Astrocyte (in vitro differentiated cells and primary cell): ENCODE results near the gene KCNMA1. TPM values are rescaled to one million over a fixed set of nuclear protein-coding genes. Genes with fewer than 3 reads are reported as not detected.

ENCODE experiments used
- DNase-seq: peaks from one replicate; pipeline ENCODE4 v3.0.0-alpha.2; 2010; ENCODE audit warnings: low read depth
- FAIRE-seq: peaks from 2 replicates; lab custom pipeline; 2011; peaks lifted over from hg19 to GRCh38; lab: Jason Lieb, UNC
- H2AFZ ChIP-seq: 2 replicates; pipeline ENCODE4 v1.6.0; 2012; ENCODE audit warnings: low read depth, low read length, inconsistent platforms
- H3K27ac ChIP-seq: 2 replicates; pipeline ENCODE4 v1.5.1; 2011; ENCODE audit warnings: low read depth, low read length, inconsistent platforms
- H3K27me3 ChIP-seq: 2 replicates; pipeline ENCODE4 v1.6.0; 2011; ENCODE audit warnings: low read length, inconsistent platforms; ENCODE audit not compliant: insufficient read depth
- H3K36me3 ChIP-seq: 2 replicates; pipeline ENCODE4 v1.5.1; 2011; ENCODE audit warnings: low read length, inconsistent platforms; ENCODE audit not compliant: insufficient read depth
- H3K4me1 ChIP-seq: 2 replicates; pipeline ENCODE4 v1.5.1; 2011; ENCODE audit warnings: low read length, inconsistent platforms; ENCODE audit not compliant: insufficient read depth
- H3K4me2 ChIP-seq: 2 replicates; pipeline ENCODE4 v1.6.0; 2012; ENCODE audit warnings: low read length, inconsistent platforms
- H3K4me3 ChIP-seq: 2 replicates; pipeline ENCODE4 v1.5.1; 2011; ENCODE audit warnings: low read depth, mild to moderate bottlenecking, low read length, inconsistent platforms; ENCODE audit not compliant: insufficient read depth
- H3K79me2 ChIP-seq: 2 replicates; pipeline ENCODE4 v1.6.0; 2012; ENCODE audit warnings: mild to moderate bottlenecking, low read length, inconsistent platforms; ENCODE audit not compliant: insufficient read depth
- H3K9ac ChIP-seq: 2 replicates; pipeline ENCODE4 v1.6.0; 2012; ENCODE audit warnings: mild to moderate bottlenecking, low read length, inconsistent platforms
- H3K9me3 ChIP-seq: 2 replicates; pipeline ENCODE4 v1.5.1; 2012; ENCODE audit warnings: low read depth, mild to moderate bottlenecking, low read length, inconsistent platforms; ENCODE audit not compliant: insufficient read depth
- H4K20me1 ChIP-seq: 2 replicates; pipeline ENCODE4 v1.6.0; 2012; ENCODE audit warnings: low read length, inconsistent platforms; ENCODE audit not compliant: insufficient read depth
- H3K27ac Mint-ChIP-seq: one replicate; pipeline ENCODE4 v1.8.0; 2021; ENCODE audit warnings: mild to moderate bottlenecking, mixed read lengths; ENCODE audit not compliant: unreplicated experiment
- H3K27me3 Mint-ChIP-seq: one replicate; pipeline ENCODE4 v1.8.0; 2021; ENCODE audit warnings: low read depth, mixed read lengths; ENCODE audit not compliant: unreplicated experiment
- H3K36me3 Mint-ChIP-seq: one replicate; pipeline ENCODE4 v1.8.0; 2021; ENCODE audit warnings: low read depth, mixed read lengths; ENCODE audit not compliant: unreplicated experiment
- H3K4me1 Mint-ChIP-seq: one replicate; pipeline ENCODE4 v1.8.0; 2021; ENCODE audit warnings: low read depth, mixed read lengths; ENCODE audit not compliant: unreplicated experiment
- H3K4me3 Mint-ChIP-seq: one replicate; pipeline ENCODE4 v1.8.0; 2021; ENCODE audit warnings: mild to moderate bottlenecking, moderate library complexity, mixed read lengths; ENCODE audit not compliant: unreplicated experiment
- H3K9me3 Mint-ChIP-seq: one replicate; pipeline ENCODE4 v1.8.0; 2021; ENCODE audit warnings: mild to moderate bottlenecking, mixed read lengths; ENCODE audit not compliant: unreplicated experiment
- EZH2 ChIP-seq: IDR thresholded peaks from 2 replicates; pipeline ENCODE4 v1.6.1; 2012; ENCODE audit warnings: mild to moderate bottlenecking, low read length, inconsistent platforms; ENCODE audit not compliant: insufficient read depth
- total RNA-seq: library from RNA; stranded (reverse); gene quantifications from 2 replicates; pipeline ENCODE4 v1.2.1, GENCODE V29; 2021
- TF ChIP-seq, protein P1 (sequence below): IDR thresholded peaks from 2 replicates; pipeline ENCODE4 v1.5.1; 2011; ENCODE audit warnings: low read depth, mild to moderate bottlenecking, inconsistent platforms, low read length, moderate library complexity; ENCODE audit not compliant: insufficient read depth

KCNMA1 gene
- total RNA-seq, 1 donor from 2014 or later, result 45.8 TPM

DNA sequence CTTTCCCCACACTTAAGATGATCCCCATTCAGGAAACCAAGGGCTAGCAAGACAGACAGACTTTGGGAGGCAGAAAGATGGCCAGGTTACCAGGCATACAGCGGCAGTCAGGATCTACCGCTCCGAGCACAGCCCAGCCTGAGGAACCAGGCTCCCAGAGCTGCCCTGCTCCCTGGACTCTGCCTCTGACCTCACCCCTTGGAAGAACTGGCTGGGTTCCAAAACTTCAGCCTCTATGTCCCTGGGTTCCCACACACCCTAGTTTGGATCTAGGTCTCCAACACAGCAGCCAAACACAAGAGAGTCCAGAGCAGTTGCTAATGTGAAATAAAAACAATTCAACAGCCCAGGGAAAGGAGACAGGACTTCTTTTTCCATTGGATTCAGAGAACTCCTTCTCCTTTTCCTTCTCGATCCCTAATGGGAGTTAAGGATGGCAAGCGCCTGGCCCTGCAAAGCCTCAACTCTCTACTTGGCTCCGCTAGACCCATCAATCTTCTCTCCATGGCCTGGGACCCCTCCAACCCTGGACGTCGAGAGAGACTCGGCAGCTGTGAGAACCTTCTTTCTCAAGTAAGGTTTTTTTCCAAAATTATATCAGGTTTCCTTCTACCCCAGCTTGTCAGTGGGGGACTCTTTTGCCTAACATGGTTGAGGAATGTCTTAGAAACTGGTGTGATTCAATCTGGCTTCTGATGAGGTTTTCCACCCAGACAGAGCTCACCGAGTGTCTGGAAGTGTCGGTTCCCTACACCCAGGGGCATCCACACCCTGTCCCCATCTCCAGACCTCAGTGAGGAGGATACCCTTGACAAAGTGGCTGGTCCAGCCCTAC, 219.6 kb downstream of the KCNMA1 start:
- no peak overlapping the region for H3K4me3 ChIP-seq
- H3K79me2 ChIP-seq, result no peaks in the 10 kb centered on the region
- no peaks in the 10 kb centered on the region for H3K27me3 Mint-ChIP-seq
- peaks cover 30% of the 10 kb centered on the region for H3K4me1 ChIP-seq
- no peaks in the 10 kb centered on the region for H3K9me3 Mint-ChIP-seq
- no peak overlapping the region for H2AFZ ChIP-seq
- DNase-seq, result peak; percentile 43
- H3K9me3 ChIP-seq, result no peaks in the 10 kb centered on the region
- no peak for TF ChIP-seq EZH2
- TF ChIP-seq, protein P1, sequence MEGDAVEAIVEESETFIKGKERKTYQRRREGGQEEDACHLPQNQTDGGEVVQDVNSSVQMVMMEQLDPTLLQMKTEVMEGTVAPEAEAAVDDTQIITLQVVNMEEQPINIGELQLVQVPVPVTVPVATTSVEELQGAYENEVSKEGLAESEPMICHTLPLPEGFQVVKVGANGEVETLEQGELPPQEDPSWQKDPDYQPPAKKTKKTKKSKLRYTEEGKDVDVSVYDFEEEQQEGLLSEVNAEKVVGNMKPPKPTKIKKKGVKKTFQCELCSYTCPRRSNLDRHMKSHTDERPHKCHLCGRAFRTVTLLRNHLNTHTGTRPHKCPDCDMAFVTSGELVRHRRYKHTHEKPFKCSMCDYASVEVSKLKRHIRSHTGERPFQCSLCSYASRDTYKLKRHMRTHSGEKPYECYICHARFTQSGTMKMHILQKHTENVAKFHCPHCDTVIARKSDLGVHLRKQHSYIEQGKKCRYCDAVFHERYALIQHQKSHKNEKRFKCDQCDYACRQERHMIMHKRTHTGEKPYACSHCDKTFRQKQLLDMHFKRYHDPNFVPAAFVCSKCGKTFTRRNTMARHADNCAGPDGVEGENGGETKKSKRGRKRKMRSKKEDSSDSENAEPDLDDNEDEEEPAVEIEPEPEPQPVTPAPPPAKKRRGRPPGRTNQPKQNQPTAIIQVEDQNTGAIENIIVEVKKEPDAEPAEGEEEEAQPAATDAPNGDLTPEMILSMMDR, result no peak
- H3K9ac ChIP-seq, result no peak overlapping the region
- no peak overlapping the region for H3K4me2 ChIP-seq
- H3K36me3 Mint-ChIP-seq, result peaks cover 5% of the 10 kb centered on the region
- no peaks in the 10 kb centered on the region for H3K27me3 ChIP-seq
- H3K27ac ChIP-seq, result no peak overlapping the region
- no peaks in the 10 kb centered on the region for H3K36me3 ChIP-seq
- H3K4me1 Mint-ChIP-seq, result peaks cover 71% of the 10 kb centered on the region
- FAIRE-seq, result no peak
- peak overlapping the region; percentile 98 for H3K27ac Mint-ChIP-seq
- H3K4me3 Mint-ChIP-seq, result no peak overlapping the region
- no peaks in the 10 kb centered on the region for H4K20me1 ChIP-seq

DNA sequence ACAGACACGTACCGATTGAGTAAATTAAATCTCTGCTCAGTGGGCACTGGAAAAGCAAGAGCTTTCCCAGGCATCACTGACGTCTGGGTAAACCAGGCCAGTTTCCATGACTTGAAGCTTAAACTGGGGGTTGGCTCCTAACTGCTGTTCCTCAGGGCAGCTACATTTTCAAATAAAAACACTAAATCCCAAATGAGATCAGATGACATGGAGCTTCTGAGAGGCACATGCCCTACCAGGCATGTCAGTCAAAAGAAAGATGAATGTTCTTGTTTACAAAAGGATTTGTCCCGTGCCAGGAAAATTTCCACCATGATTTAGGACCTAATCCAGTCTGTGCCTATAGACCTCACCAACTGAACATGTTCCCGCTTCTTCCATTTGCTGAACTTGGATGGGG, 220.2 kb downstream of the KCNMA1 start:
- H3K9me3 ChIP-seq, result no peaks in the 10 kb centered on the region
- H3K36me3 Mint-ChIP-seq, result peaks cover 3% of the 10 kb centered on the region
- DNase-seq (no peak), FAIRE-seq (no peak)
- H4K20me1 ChIP-seq, result no peaks in the 10 kb centered on the region
- H3K4me2 ChIP-seq, result peak overlapping the region; percentile 73
- H2AFZ ChIP-seq, result no peak overlapping the region
- peaks cover 65% of the 10 kb centered on the region for H3K4me1 Mint-ChIP-seq
- H3K36me3 ChIP-seq, result no peaks in the 10 kb centered on the region
- no peaks in the 10 kb centered on the region for H3K79me2 ChIP-seq
- no peaks in the 10 kb centered on the region for H3K27me3 Mint-ChIP-seq
- H3K4me1 ChIP-seq, result peaks cover 30% of the 10 kb centered on the region
- peak overlapping the region; percentile 84 for H3K27ac ChIP-seq
- peak overlapping the region; percentile 44 for H3K9ac ChIP-seq
- peak overlapping the region; percentile 98 for H3K27ac Mint-ChIP-seq
- no peak overlapping the region for H3K4me3 ChIP-seq
- TF ChIP-seq, protein P1, result no peak
- no peak for TF ChIP-seq EZH2
- H3K4me3 Mint-ChIP-seq, result peak overlapping the region; percentile 48
- H3K9me3 Mint-ChIP-seq, result no peaks in the 10 kb centered on the region
- H3K27me3 ChIP-seq, result no peaks in the 10 kb centered on the region
